Lung (tissue), 12 donors: ENCODE data around the gene OVCH1. TPM values are rescaled to one million over a fixed set of nuclear protein-coding genes. Genes with fewer than 3 reads are reported as not detected.
"Not testable (repeated sequence)": the region's sequence is repeated elsewhere in the genome, so short reads cannot be mapped to it uniquely, and the experiment has no call there.

Experiments used
- ATAC-seq: fragments of 200-7000 bp; cut with Tn5 transposase; one replicate; pipeline ENCODE4 v1.9.1; 2020; ENCODE audit warnings: moderate number of reproducible peaks; ENCODE audit not compliant: insufficient read depth, low FRiP score
- DNase-seq, 3 donors: peaks; one replicate each; pipeline ENCODE4 v3.0.0-alpha.2; 2013 to 2017
- H3K27ac ChIP-seq, 2 donors: one replicate each; pipeline ENCODE4 v1.5.1; 2013; ENCODE audit warnings: mild to moderate bottlenecking in 2 of 2, moderate library complexity in 2 of 2, control low read depth in 1 of 2, inconsistent platforms in 1 of 2, low read depth in 1 of 2, low read length in 1 of 2
- H3K27me3 ChIP-seq, 3 donors: one replicate each; pipeline ENCODE4 v1.5.1; 2013; ENCODE audit warnings: low read length in 2 of 3; ENCODE audit not compliant: control insufficient read depth in 3 of 3, insufficient read depth in 3 of 3
- H3K36me3 ChIP-seq, 4 donors: one replicate each; pipeline ENCODE4 v1.5.1; 2013; ENCODE audit warnings: low read length in 4 of 4, mild to moderate bottlenecking in 1 of 4, moderate library complexity in 1 of 4; ENCODE audit not compliant: control insufficient read depth in 4 of 4, insufficient read depth in 4 of 4
- H3K4me1 ChIP-seq, 5 donors: one replicate each; pipeline ENCODE4 v1.5.1; 2013; ENCODE audit warnings: low read length in 5 of 5, mild to moderate bottlenecking in 2 of 5, moderate library complexity in 1 of 5; ENCODE audit not compliant: control insufficient read depth in 5 of 5, insufficient read depth in 5 of 5
- H3K4me3 ChIP-seq: one replicate; pipeline ENCODE4 v1.5.1; 2013; ENCODE audit warnings: mild to moderate bottlenecking, control low read depth, moderate library complexity
- H3K9ac ChIP-seq, 2 donors: one replicate each; pipeline ENCODE4 v1.5.1; 2013; ENCODE audit warnings: low read length in 2 of 2, control low read depth in 1 of 2; ENCODE audit not compliant: insufficient read depth in 1 of 2
- H3K9me3 ChIP-seq, 4 donors: one replicate each; pipeline ENCODE4 v1.5.1; 2013; ENCODE audit warnings: low read length in 3 of 4, mild to moderate bottlenecking in 1 of 4, moderate library complexity in 1 of 4; ENCODE audit not compliant: control insufficient read depth in 4 of 4, insufficient read depth in 3 of 4
- WGBS, 2 donors: extraction: QIAGEN DNeasy Blood & Tissue Kit; methylation state at CpG; one replicate each; pipeline ENCODE4 v1.1.7; 2013; 5-methylcytosine and 5-hydroxymethylcytosine counted together
- polyA plus RNA-seq, 2 donors: library from polyadenylated mRNA; stranded (reverse); fragments of 200-250 nt; gene quantifications; one replicate each; pipeline ENCODE4 v1.2.1, GENCODE V29; 2013
- total RNA-seq, 2 donors: library from RNA; depleted of rRNA in 1 of 2; stranded (reverse); fragments of >200 nt in 1 of 2; gene quantifications; one replicate each; pipeline ENCODE4 v1.2.1, GENCODE V29; 2014 to 2021
- TF ChIP-seq, protein P1 (sequence below): IDR thresholded peaks from 2 replicates; pipeline ENCODE4 v1.5.1; 2012; ENCODE audit warnings: mild to moderate bottlenecking; ENCODE audit errors: control extremely low read depth, extremely low read depth
- donor health status: control.
- donor health status: control.
- donor health status: Bipolar disorder and iron deficiency.
- donor health status: healthy.
- donor health status: DM: yes; HTN: yes; CAD: no.

Gene OVCH1
- total and polyA plus RNA-seq, 4 donors, result 0.17 to 1.6 (median 0.69) TPM; not detected in 1

DNA sequence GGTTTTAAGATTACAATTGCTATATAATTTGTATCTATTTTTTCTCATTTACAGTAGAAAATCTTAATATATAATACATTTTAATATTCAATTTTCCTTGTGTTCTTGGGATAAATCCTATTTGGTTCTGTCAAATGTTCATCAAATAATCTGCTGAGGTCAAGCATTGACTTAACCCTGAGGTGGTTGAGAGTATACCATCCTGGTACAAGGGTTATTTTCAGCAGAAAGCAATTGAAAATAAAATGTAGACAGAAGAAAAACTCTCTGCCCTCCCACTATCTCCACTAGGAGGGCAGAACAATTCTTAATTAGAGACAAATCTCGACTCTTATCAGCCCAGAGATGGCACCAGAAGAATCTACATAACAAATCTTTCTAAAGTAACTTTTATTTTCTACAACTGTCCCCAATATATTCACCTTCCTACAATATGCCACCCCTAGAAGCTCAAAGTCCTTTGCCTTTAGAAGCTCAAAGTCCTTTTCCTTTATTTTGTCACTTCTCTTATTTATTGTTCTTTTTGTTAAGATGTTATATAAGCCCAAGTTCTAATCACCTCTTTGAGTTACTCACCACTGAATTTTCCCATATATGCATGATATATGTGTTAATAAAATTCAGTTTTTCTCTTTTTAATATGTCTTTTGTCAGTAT is 58.6 kb downstream of the OVCH1 start:
- WGBS, 2 donors, result 39 to 72% methylated on average over 1 of the region's 1 CpG
- Histone ChIP-seq H3K27ac (no peak overlapping the region), H3K9me3 (no peaks in the 10 kb centered on the region), H3K4me3 (no peak overlapping the region), H3K4me1 (no peaks in the 10 kb centered on the region), H3K36me3 (no peaks in the 10 kb centered on the region), H3K27me3 (no peaks in the 10 kb centered on the region), H3K9ac (no peak overlapping the region)
- no peak for ATAC-seq
- TF ChIP-seq, protein P1, sequence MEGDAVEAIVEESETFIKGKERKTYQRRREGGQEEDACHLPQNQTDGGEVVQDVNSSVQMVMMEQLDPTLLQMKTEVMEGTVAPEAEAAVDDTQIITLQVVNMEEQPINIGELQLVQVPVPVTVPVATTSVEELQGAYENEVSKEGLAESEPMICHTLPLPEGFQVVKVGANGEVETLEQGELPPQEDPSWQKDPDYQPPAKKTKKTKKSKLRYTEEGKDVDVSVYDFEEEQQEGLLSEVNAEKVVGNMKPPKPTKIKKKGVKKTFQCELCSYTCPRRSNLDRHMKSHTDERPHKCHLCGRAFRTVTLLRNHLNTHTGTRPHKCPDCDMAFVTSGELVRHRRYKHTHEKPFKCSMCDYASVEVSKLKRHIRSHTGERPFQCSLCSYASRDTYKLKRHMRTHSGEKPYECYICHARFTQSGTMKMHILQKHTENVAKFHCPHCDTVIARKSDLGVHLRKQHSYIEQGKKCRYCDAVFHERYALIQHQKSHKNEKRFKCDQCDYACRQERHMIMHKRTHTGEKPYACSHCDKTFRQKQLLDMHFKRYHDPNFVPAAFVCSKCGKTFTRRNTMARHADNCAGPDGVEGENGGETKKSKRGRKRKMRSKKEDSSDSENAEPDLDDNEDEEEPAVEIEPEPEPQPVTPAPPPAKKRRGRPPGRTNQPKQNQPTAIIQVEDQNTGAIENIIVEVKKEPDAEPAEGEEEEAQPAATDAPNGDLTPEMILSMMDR, result no peak
- no peak for DNase-seq

DNA sequence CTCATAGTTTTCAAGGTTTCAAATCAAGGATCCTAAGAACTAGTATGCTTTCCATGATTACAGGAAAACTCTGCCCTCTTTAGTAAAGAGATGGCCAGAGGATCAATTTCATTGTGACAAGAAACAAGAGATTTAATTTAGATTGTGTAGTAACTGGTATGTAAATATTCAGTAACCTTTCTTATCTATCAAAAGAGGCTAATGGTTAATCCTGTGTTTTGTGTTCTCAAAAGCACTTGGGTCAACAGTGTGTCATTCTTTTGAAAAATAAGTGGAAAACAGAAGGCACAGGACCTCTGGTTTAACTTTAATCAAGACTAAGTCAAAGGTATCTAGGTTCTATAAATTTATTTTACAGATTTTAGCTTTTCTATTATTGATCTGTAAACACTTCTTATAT is 59.9 kb downstream of the OVCH1 start:
- no peak for DNase-seq
- H3K27me3 ChIP-seq, result no peaks in the 10 kb centered on the region
- no peaks in the 10 kb centered on the region for H3K4me1 ChIP-seq
- H3K9me3 ChIP-seq, result no peaks in the 10 kb centered on the region
- no peak overlapping the region for H3K9ac ChIP-seq
- TF ChIP-seq, protein P1, result no peak
- no peaks in the 10 kb centered on the region for H3K36me3 ChIP-seq
- no peak overlapping the region for H3K4me3 ChIP-seq
- H3K27ac ChIP-seq, result no peak overlapping the region
- no peak for ATAC-seq

DNA sequence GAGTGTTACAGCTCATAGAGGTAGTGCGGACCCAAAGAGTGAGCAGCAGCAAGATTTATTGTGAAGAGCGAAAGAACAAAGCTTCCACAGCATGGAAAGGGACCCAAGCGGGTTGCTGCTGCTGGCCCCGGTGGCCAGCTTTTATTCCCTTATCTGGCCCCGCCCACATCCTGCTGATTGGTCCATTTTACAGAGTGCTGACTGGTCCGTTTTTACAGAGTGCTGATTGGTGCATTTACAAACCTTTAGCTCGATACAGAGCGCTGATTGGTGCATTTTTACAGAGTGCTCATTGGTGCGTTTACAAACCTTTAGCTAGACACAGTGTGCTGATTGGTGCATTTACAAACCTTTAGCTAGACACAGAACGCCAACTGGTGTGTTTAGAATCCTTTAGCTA is 60.7 kb downstream of the OVCH1 start:
- H3K36me3 ChIP-seq, H3K9me3 ChIP-seq, H3K27ac ChIP-seq, H3K27me3 ChIP-seq, H3K4me3 ChIP-seq, DNase-seq, H3K9ac ChIP-seq, H3K4me1 ChIP-seq, ATAC-seq: not testable (repeated sequence)
- WGBS, 2 donors, result 92 to 95% methylated on average over 10 of the region's 10 CpGs

DNA sequence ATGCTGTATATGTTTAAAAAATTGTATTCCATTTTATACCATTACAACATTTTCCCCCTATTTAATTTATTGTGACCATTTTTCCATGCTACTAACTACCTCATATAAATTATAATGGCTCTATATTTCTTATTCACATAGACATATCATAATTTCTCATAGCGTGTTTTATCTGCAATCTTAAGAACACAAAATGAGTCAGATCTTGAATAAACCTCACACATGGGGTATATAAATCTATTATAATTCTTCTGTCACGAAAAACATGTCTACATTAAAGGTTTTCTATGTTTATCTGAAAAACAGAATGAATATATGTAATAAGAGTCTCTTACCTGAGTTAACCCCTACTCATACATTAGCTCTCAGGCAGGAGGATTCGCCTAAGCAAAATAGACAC is 66.0 kb downstream of the OVCH1 start:
- H3K27ac ChIP-seq, result no peak overlapping the region
- H3K27me3 ChIP-seq, result no peaks in the 10 kb centered on the region
- H3K4me3 ChIP-seq, result no peak overlapping the region
- H3K36me3 ChIP-seq, result no peaks in the 10 kb centered on the region
- no peak for DNase-seq
- no peak for ATAC-seq
- H3K9ac ChIP-seq, result no peak overlapping the region
- H3K9me3 ChIP-seq, result no peaks in the 10 kb centered on the region
- no peaks in the 10 kb centered on the region for H3K4me1 ChIP-seq
- WGBS, 2 donors, result 70 to 93% methylated on average over 3 of the region's 3 CpGs
- TF ChIP-seq, protein P1, result no peak
